Gastroesophageal sphincter (tissue), 3 donors: ENCODE measurements around the gene SOX6.

ENCODE experiments used
- CTCF ChIP-seq, 4 experiments: fragments of 200-600 bp in 2 of 4; fragments of 450-650 bp in 2 of 4; sonication (generic) in 1 of 4; IDR thresholded peaks; one replicate each; pipeline ENCODE4 v1.5.1; 2017 to 2019; ENCODE audit warnings: antibody characterized with exemption in 4 of 4, mild to moderate bottlenecking in 2 of 4, moderate library complexity in 2 of 4
- EP300 ChIP-seq: sonication (generic); formaldehyde crosslinking; IDR thresholded peaks from one replicate; pipeline ENCODE4 v1.6.1; 2017; ENCODE audit warnings: antibody characterized with exemption, mild to moderate bottlenecking
- POLR2A ChIP-seq, 2 donors: fragments of 450-650 bp; IDR thresholded peaks; one replicate each; pipeline ENCODE4 v1.6.1; 2017; ENCODE audit warnings: antibody characterized with exemption in 2 of 2, mild to moderate bottlenecking in 2 of 2, moderate library complexity in 1 of 2
- POLR2AphosphoS5 ChIP-seq: sonication (generic); formaldehyde crosslinking; IDR thresholded peaks from one replicate; pipeline ENCODE4 v1.6.1; 2017; ENCODE audit warnings: antibody characterized with exemption

GRCh38 chr11:16058671-16059070 is 297.7 kb downstream of the SOX6 start:
- TF ChIP-seq CTCF (IDR thresholded peaks at IDR 0.05) (no peak), POLR2A (IDR thresholded peaks at IDR 0.05) (no peak), POLR2AphosphoS5 (no peak), EP300 (no peak)
